Measurements from ENCODE around the gene ITGA6.

ITGA6 gene

DNA sequence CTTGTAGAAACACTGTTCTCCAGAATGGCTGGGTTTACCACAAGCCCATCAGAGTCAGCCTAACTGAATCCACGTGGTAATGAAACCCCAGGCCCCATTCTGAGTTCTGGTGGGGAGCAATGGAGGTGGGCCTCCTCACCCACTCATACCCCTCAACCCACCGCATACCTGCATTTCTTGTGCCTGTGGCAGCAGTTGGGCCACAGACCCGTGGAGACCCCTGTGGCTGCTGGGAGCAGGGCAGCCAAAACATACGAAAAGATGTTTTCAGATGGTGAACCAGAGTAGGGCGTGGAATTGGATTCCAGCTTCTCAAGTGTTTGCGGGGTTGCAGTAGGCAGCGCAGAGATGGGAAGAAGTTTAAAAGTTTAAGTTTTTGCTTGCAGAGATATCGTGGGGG, 51.0 kb downstream of the ITGA6 start:
- H4K20me1 ChIP-seq = no peaks in the 10 kb centered on the region
- no peaks in the 10 kb centered on the region for H3K27me3 ChIP-seq
- no peak overlapping the region for H3K9ac ChIP-seq
- H3K4me2 ChIP-seq = no peak overlapping the region
- H3K4me3 ChIP-seq = no peak overlapping the region
- peaks cover 0 to 12% (median 0%) of the 10 kb centered on the region in 11 experiments; a peak in 5 of 22 replicates for H3K36me3 ChIP-seq
- H3K4me1 ChIP-seq = peaks cover 0 to 16% (median 0%) of the 10 kb centered on the region in 10 experiments; a peak in 5 of 20 replicates
- TF ChIP-seq Cebpa-rat (IDR thresholded peaks at IDR 0.05) = no peak
- no peak overlapping the region for H3K27ac ChIP-seq
- no peaks in the 10 kb centered on the region for H3K9me3 ChIP-seq (replicated peaks in 1 of 11)

- H3K27me3 ChIP-seq = no peaks in the 10 kb centered on the region
- H4K20me1 ChIP-seq = no peaks in the 10 kb centered on the region
- no peak overlapping the region for H3K4me3 ChIP-seq
- peaks cover 0 to 16% (median 0%) of the 10 kb centered on the region in 10 experiments; a peak in 5 of 20 replicates for H3K4me1 ChIP-seq
- H3K36me3 ChIP-seq = peaks cover 0 to 9% (median 0%) of the 10 kb centered on the region in 11 experiments; a peak in 5 of 22 replicates
- TF ChIP-seq Cebpa-rat (IDR thresholded peaks at IDR 0.05) = no peak
- H3K9ac ChIP-seq = no peak overlapping the region
- H3K27ac ChIP-seq = no peak overlapping the region
- peak overlapping the region in 2 of 11 experiments; percentile 25 to 31; a peak in 4 of 22 replicates for H3K4me2 ChIP-seq
- H3K9me3 ChIP-seq (replicated peaks in 1 of 11) = no peaks in the 10 kb centered on the region
Observed at GRCh38 chr2:172480301-172481218, 53.2 kb downstream of the ITGA6 start.

DNA sequence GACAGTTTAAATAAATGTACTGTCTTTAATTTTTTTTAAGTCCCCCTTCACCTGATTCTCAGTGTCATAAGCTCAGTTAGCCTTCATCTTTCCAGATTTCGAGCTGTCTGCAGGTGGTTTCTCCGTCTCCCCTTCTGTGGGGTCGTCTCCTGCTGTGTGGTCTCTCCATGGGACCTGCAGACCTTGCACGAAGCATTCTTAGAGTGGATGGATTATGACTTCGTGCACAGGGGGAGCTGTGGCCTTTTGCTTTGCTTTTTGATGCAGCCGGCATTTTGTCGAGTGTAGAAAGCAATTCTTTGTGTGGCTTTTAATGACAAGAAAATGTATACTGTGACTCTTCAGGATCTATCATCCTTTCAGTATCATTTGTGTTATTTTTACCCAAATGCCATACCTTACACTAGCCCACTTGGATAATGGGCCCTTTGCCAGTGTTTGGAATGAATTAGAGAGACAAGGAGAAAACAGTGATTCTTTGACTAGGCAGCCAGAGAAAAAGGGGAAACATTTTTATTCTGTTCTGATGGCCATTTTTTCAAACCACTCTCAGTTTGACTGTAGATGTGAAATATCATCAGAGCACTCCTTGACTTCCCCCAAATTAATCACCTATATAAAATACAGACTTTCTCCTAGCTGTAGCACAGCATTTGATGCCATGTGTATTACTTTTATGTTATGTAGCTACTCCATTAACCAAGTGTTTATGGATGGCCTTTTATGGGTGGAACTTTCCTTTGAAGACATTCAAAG, 54.3 kb downstream of the ITGA6 start:
- peaks cover 0 to 13% (median 0%) of the 10 kb centered on the region in 11 experiments; a peak in 5 of 22 replicates for H3K36me3 ChIP-seq
- no peaks in the 10 kb centered on the region for H4K20me1 ChIP-seq
- H3K4me3 ChIP-seq = no peak overlapping the region
- H3K9ac ChIP-seq = no peak overlapping the region
- no peak overlapping the region for H3K27ac ChIP-seq
- peaks cover 0 to 16% (median 0%) of the 10 kb centered on the region in 10 experiments; a peak in 5 of 20 replicates for H3K4me1 ChIP-seq
- no peak overlapping the region for H3K4me2 ChIP-seq
- TF ChIP-seq Cebpa-rat (IDR thresholded peaks at IDR 0.05) = no peak
- no peaks in the 10 kb centered on the region for H3K27me3 ChIP-seq
- H3K9me3 ChIP-seq (replicated peaks in 1 of 11) = no peaks in the 10 kb centered on the region

DNA sequence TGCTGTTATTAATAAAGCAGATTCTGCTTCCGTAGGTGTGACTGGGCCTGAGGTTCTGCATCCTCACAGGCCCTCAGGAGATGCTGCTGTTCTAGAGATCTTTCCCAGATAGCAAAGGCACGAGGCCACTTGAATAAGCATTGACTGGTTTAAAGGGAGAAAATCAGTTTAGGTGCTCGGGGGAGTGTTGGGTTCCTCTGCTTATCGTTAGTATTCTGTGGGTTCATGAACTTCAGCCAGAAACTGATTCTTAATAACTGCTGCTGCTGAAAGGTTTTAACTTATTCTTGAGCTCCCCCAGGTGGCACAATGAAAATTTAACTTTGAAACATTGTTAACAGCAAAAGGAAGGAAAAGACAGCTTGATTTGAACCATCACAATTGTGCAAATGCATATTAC, 56.9 kb downstream of the ITGA6 start:
- no peak for TF ChIP-seq Cebpa-rat (IDR thresholded peaks at IDR 0.05)
- Histone ChIP-seq H3K4me1 (peaks cover 0 to 16% (median 0%) of the 10 kb centered on the region in 10 experiments; a peak in 5 of 20 replicates), H3K4me3 (no peak overlapping the region), H4K20me1 (no peaks in the 10 kb centered on the region), H3K4me2 (no peak overlapping the region), H3K9me3 (replicated peaks in 1 of 11) (no peaks in the 10 kb centered on the region), H3K9ac (no peak overlapping the region), H3K36me3 (peaks cover 0 to 34% (median 15%) of the 10 kb centered on the region in 11 experiments; a peak in 13 of 22 replicates), H3K27me3 (no peaks in the 10 kb centered on the region), H3K27ac (no peak overlapping the region)

- no peak overlapping the region for H3K4me2 ChIP-seq
- no peaks in the 10 kb centered on the region for H3K27me3 ChIP-seq
- H3K4me1 ChIP-seq = peaks cover 0 to 14% (median 0%) of the 10 kb centered on the region in 10 experiments; a peak in 5 of 20 replicates
- no peaks in the 10 kb centered on the region for H4K20me1 ChIP-seq
- H3K4me3 ChIP-seq = no peak overlapping the region
- peaks cover 0 to 35% (median 15%) of the 10 kb centered on the region in 11 experiments; a peak in 13 of 22 replicates for H3K36me3 ChIP-seq
- no peak for TF ChIP-seq Cebpa-rat (IDR thresholded peaks at IDR 0.05)
- H3K27ac ChIP-seq = no peak overlapping the region
- no peak overlapping the region for H3K9ac ChIP-seq
- H3K9me3 ChIP-seq (replicated peaks in 1 of 11) = no peaks in the 10 kb centered on the region
Observed at GRCh38 chr2:172484706-172485105, 57.3 kb downstream of the ITGA6 start.

GRCh38 chr2:172488556-172488955, 61.2 kb downstream of the ITGA6 start:
- Histone ChIP-seq H3K9me3 (replicated peaks in 1 of 11) (no peaks in the 10 kb centered on the region), H3K27me3 (no peaks in the 10 kb centered on the region), H3K4me2 (no peak overlapping the region), H4K20me1 (no peaks in the 10 kb centered on the region), H3K27ac (no peak overlapping the region), H3K36me3 (peaks cover 13 to 74% (median 49%) of the 10 kb centered on the region in 11 experiments; a peak in 19 of 22 replicates), H3K9ac (no peak overlapping the region), H3K4me3 (no peak overlapping the region), H3K4me1 (no peaks in the 10 kb centered on the region)
- TF ChIP-seq Cebpa-rat (IDR thresholded peaks at IDR 0.05) = no peak

DNA sequence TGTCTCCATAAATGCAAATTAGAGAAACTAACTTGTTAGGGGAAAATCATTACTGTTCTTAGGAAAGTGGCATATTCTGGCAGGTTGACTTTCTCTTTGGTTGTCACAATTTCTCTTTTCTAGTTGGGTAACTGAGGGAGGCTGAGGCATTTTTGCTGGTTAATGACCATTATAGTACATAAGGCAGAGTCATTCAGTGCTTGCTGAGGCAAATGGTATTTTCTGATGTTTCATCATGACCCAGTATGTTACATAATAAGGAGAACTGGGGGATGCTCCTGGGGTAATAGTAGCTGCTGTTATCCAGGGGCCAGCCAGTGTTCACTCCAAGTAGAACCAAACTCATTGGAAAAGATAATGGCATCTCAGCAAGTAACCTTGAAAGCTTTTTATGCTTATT, 62.3 kb downstream of the ITGA6 start:
- no peak overlapping the region for H3K9ac ChIP-seq
- H3K27me3 ChIP-seq = no peaks in the 10 kb centered on the region
- no peaks in the 10 kb centered on the region for H3K4me1 ChIP-seq
- no peaks in the 10 kb centered on the region for H4K20me1 ChIP-seq
- peaks cover 13 to 84% (median 60%) of the 10 kb centered on the region in 11 experiments; a peak in 19 of 22 replicates for H3K36me3 ChIP-seq
- TF ChIP-seq Cebpa-rat (IDR thresholded peaks at IDR 0.05) = no peak
- H3K4me3 ChIP-seq = no peak overlapping the region
- no peak overlapping the region for H3K4me2 ChIP-seq
- no peaks in the 10 kb centered on the region for H3K9me3 ChIP-seq (replicated peaks in 1 of 11)
- H3K27ac ChIP-seq = no peak overlapping the region

DNA sequence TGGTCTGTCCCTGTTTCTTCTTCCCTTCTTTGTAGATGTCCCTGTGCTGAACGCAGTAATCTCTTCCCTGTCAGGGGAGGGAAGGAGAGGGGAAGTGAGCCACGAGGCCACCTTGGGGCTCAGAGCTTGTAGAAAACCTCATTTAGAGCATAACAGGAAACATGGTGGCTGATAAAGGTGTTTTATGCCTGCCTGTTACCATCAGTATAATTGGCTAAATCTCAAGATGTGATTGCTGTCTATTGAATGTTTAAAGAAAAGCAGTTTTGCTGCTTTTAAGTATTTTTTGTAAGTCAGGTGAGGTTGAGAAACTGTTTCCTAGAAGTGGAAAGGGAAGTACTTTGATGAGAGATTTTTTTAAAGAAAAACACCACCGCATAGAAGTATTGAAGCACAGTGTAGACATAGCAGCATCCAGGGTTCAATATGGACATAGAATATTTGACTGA, 68.8 kb downstream of the ITGA6 start:
- no peak for TF ChIP-seq Cebpa-rat (IDR thresholded peaks at IDR 0.05)
- H3K9ac ChIP-seq = no peak overlapping the region
- no peak overlapping the region for H3K4me3 ChIP-seq
- peaks cover 16 to 77% (median 56%) of the 10 kb centered on the region in 11 experiments; a peak in 18 of 22 replicates for H3K36me3 ChIP-seq
- no peaks in the 10 kb centered on the region for H3K27me3 ChIP-seq
- H3K9me3 ChIP-seq (replicated peaks in 1 of 11) = no peaks in the 10 kb centered on the region
- no peaks in the 10 kb centered on the region for H4K20me1 ChIP-seq
- H3K4me2 ChIP-seq = peak overlapping the region in 5 of 11 experiments; percentile 11 to 57 (median 22); a peak in 4 of 22 replicates
- H3K27ac ChIP-seq = no peak overlapping the region
- peaks cover 0 to 14% (median 7%) of the 10 kb centered on the region in 10 experiments; a peak in 11 of 20 replicates for H3K4me1 ChIP-seq

GRCh38 chr2:172507199-172507598, 79.8 kb downstream of the ITGA6 start:
- H3K4me3 ChIP-seq = no peak overlapping the region
- H3K4me2 ChIP-seq = no peak overlapping the region
- H3K9ac ChIP-seq = no peak overlapping the region
- H3K27ac ChIP-seq = no peak overlapping the region
- no peaks in the 10 kb centered on the region for H4K20me1 ChIP-seq
- no peak for TF ChIP-seq Cebpa-rat (IDR thresholded peaks at IDR 0.05)
- H3K36me3 ChIP-seq = peaks cover 8 to 58% (median 28%) of the 10 kb centered on the region in 11 experiments
- peaks cover 24 to 37% (median 32%) of the 10 kb centered on the region in 10 experiments for H3K4me1 ChIP-seq
- peaks cover 10 to 15% (median 11%) of the 10 kb centered on the region in 11 experiments for H3K9me3 ChIP-seq (replicated peaks in 1 of 11)
- H3K27me3 ChIP-seq = no peaks in the 10 kb centered on the region
